H1 (cell line): ENCODE results near the gene RASA1. TPM values are rescaled to one million over a fixed set of nuclear protein-coding genes. Genes with fewer than 3 reads are reported as not detected.
A peak's percentile ranks its signal among the peaks of the same experiment; 100 is the strongest.

Experiments
- BCL11A ChIP-seq, 2 experiments: IDR thresholded peaks; one replicate each; pipeline ENCODE4 v1.6.1; 2011; ENCODE audit warnings: low read depth in 2 of 2, low read length in 2 of 2, mild to moderate bottlenecking in 2 of 2
- EZH2 ChIP-seq: fragments of 200-600 bp; sonication (generic); IDR thresholded peaks from 2 replicates; pipeline ENCODE4 v1.7.1; 2012; ENCODE audit warnings: low read depth, mild to moderate bottlenecking, moderate library complexity, low read length, inconsistent platforms; ENCODE audit not compliant: severe bottlenecking
- GABPA ChIP-seq: IDR thresholded peaks from 2 replicates; pipeline ENCODE4 v1.6.1; 2011; ENCODE audit warnings: mild to moderate bottlenecking, low read length, moderate library complexity, borderline replicate concordance; ENCODE audit not compliant: insufficient read depth
- GTF2F1 ChIP-seq: IDR thresholded peaks from 2 replicates; pipeline ENCODE4 v1.6.1; 2012; ENCODE audit warnings: low read depth, low read length, improper control_type of control experiment, borderline replicate concordance
- HDAC6 ChIP-seq: IDR thresholded peaks from one replicate; pipeline ENCODE4 v1.7.1; 2012; ENCODE audit warnings: low read depth, mild to moderate bottlenecking, inconsistent platforms, low read length, moderate library complexity
- JUN ChIP-seq: IDR thresholded peaks from 2 replicates; pipeline ENCODE4 v1.6.1; 2011; ENCODE audit warnings: low read depth, mild to moderate bottlenecking, improper control_type of control experiment, low read length
- KDM1A ChIP-seq: fragments of 200-600, 300-600 bp; sonication (generic); IDR thresholded peaks from 2 replicates; pipeline ENCODE4 v1.7.1; 2016; ENCODE audit warnings: mild to moderate bottlenecking, low read length, borderline replicate concordance
- KDM5A ChIP-seq: fragments of 200-600 bp; IDR thresholded peaks from 2 replicates; pipeline ENCODE4 v1.7.1; 2012; ENCODE audit warnings: mild to moderate bottlenecking, low read length, inconsistent platforms, mixed read lengths
- MAFK ChIP-seq: IDR thresholded peaks from 2 replicates; pipeline ENCODE4 v1.6.1; 2012; ENCODE audit warnings: low read depth, mild to moderate bottlenecking, improper control_type of control experiment, low read length
- PHF8 ChIP-seq: fragments of 200-600 bp; sonication (generic); conservative IDR thresholded peaks from 2 replicates; pipeline ENCODE4 v1.7.1; 2012; ENCODE audit warnings: low read depth, mild to moderate bottlenecking, inconsistent platforms, low read length, moderate library complexity
- RNF2 ChIP-seq: fragments of 200-900, 300-1000 bp; sonication (generic); IDR thresholded peaks from 2 replicates; pipeline ENCODE4 v1.7.1; 2016; ENCODE audit warnings: borderline replicate concordance, low read depth, mild to moderate bottlenecking, antibody characterized with exemption, low read length; ENCODE audit not compliant: poor library complexity, severe bottlenecking; ENCODE audit errors: missing control alignments
- SIN3A ChIP-seq, 2 experiments: IDR thresholded peaks in 1 of 2; conservative IDR thresholded peaks in 1 of 2; 2 replicates each; pipeline ENCODE4 v1.6.1; 2011 to 2012; ENCODE audit warnings: low read length in 2 of 2, improper control_type of control experiment in 1 of 2, low read depth in 1 of 2, mild to moderate bottlenecking in 1 of 2
- SIRT6 ChIP-seq: IDR thresholded peaks from one replicate; pipeline ENCODE4 v1.7.1; 2012; ENCODE audit warnings: low read length, inconsistent platforms
- SIX5 ChIP-seq: IDR thresholded peaks from 2 replicates; pipeline ENCODE4 v1.6.1; 2011; ENCODE audit warnings: mild to moderate bottlenecking, low read depth, low read length
- SP2 ChIP-seq: IDR thresholded peaks from 2 replicates; pipeline ENCODE4 v1.6.1; 2012; ENCODE audit warnings: mild to moderate bottlenecking, low read length, inconsistent platforms
- TAF1 ChIP-seq: IDR thresholded peaks from 2 replicates; pipeline ENCODE4 v1.6.1; 2011; ENCODE audit warnings: mild to moderate bottlenecking, low read depth, low read length
- TBP ChIP-seq: IDR thresholded peaks from 2 replicates; pipeline ENCODE4 v1.6.1; 2011; ENCODE audit warnings: low read depth, low read length, improper control_type of control experiment
- TCF12 ChIP-seq: IDR thresholded peaks from 2 replicates; pipeline ENCODE4 v1.6.1; 2011; ENCODE audit warnings: low read depth, mild to moderate bottlenecking, low read length
- TEAD4 ChIP-seq: IDR thresholded peaks from 2 replicates; pipeline ENCODE4 v1.6.1; 2012; ENCODE audit warnings: low read depth, low read length, inconsistent platforms, mixed read lengths
- polyA plus RNA-seq, 7 experiments: library from polyadenylated mRNA; depleted of rRNA in 3 of 7; stranded (reverse) in 5 of 7; unstranded in 2 of 7; fragments of >200 nt in 5 of 7; fragments of 200-250 nt in 2 of 7; gene quantifications; 1 replicate in 5 of 7; 2 replicates in 1 of 7; 4 replicates in 1 of 7; pipeline versions ENCODE4 v1.2.1 to v1.2.3, GENCODE V29; 2011 to 2013; ENCODE audit warnings: missing spikeins in 2 of 7, mixed read lengths in 2 of 7
- total RNA-seq: library from RNA; stranded (reverse); fragmentation: NEBNext Ultra II Directional; extraction: Animal tissue kit (Norgen Biotek cat#: 25700); gene quantifications from 2 replicates; pipeline ENCODE4 v1.2.1, GENCODE V29; 2021
- TF ChIP-seq, protein P1 (sequence below): IDR thresholded peaks from 2 replicates; pipeline ENCODE4 v1.6.1; 2011; ENCODE audit warnings: low read length, improper control_type of control experiment
- TF ChIP-seq, protein P2 (sequence below), 3 experiments: IDR thresholded peaks; 1 replicate in 2 of 3; 2 replicates in 1 of 3; pipeline versions ENCODE4 v1.5.1 to v1.6.1; 2011; ENCODE audit warnings: low read length in 3 of 3, mild to moderate bottlenecking in 3 of 3, inconsistent platforms in 2 of 3, low read depth in 1 of 3, moderate library complexity in 1 of 3; ENCODE audit not compliant: insufficient read depth in 1 of 3; ENCODE audit errors: control extremely low read depth in 1 of 3

RASA1 gene
- total and polyA plus RNA-seq, 2 of the 8 experiments (the other 6 are each of a cell fraction or from before 2014, with no cell fraction given) = 15.9 to 33.8 TPM

DNA sequence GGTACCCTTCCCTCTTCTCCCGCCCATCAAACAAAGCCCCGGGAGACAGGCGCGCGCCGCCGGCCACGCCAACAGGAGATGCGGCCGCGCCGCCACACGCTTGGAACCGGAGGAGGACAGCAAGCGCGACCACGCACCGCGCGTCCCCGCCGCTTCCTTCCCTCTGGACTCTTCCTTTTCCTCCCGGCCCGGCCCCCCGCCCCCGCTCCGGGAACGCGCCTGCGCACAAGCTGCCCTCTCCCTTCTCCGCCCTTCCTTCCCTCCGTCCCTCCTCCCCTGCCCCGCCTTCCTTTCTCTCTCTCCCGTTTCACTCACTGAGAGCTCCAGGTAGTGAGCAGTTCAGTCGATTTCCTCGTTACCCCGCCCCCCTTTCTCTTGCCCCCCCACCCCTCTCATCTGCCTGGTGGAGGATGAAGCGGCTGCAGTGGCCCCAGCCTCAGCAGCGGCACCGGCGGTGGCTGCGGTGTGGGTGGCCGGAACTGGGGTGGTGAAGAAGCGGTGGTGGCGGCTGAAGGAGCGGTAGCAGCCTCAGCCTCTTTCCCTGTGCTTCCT, at the start of gene RASA1 (continued):
- TF ChIP-seq TBP (no peak), SP2 (no peak), RNF2 (no peak), PHF8 (peak; percentile 81; the same call in 1 of the 2 replicates), SIRT6 (no peak), KDM1A (no peak), TAF1 (peak; percentile 79), MAFK (no peak), EZH2 (no peak), SIN3A (conservative IDR thresholded peaks at IDR 0.05 in 1 of 2, IDR thresholded peaks at IDR 0.05 in 1 of 2; ENCODE audit: low read depth in 1 of 2, low read length in 2 of 2) (no peak), GTF2F1 (no peak), KDM5A (no peak), JUN (no peak), GABPA (no peak), TCF12 (no peak), SIX5 (no peak), HDAC6 (no peak), BCL11A (IDR thresholded peaks at IDR 0.05; ENCODE audit: low read depth in 2 of 2, low read length in 2 of 2) (no peak), TEAD4 (no peak)
- TF ChIP-seq, protein P1, sequence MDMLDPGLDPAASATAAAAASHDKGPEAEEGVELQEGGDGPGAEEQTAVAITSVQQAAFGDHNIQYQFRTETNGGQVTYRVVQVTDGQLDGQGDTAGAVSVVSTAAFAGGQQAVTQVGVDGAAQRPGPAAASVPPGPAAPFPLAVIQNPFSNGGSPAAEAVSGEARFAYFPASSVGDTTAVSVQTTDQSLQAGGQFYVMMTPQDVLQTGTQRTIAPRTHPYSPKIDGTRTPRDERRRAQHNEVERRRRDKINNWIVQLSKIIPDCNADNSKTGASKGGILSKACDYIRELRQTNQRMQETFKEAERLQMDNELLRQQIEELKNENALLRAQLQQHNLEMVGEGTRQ = no peak
- TF ChIP-seq, protein P2, sequence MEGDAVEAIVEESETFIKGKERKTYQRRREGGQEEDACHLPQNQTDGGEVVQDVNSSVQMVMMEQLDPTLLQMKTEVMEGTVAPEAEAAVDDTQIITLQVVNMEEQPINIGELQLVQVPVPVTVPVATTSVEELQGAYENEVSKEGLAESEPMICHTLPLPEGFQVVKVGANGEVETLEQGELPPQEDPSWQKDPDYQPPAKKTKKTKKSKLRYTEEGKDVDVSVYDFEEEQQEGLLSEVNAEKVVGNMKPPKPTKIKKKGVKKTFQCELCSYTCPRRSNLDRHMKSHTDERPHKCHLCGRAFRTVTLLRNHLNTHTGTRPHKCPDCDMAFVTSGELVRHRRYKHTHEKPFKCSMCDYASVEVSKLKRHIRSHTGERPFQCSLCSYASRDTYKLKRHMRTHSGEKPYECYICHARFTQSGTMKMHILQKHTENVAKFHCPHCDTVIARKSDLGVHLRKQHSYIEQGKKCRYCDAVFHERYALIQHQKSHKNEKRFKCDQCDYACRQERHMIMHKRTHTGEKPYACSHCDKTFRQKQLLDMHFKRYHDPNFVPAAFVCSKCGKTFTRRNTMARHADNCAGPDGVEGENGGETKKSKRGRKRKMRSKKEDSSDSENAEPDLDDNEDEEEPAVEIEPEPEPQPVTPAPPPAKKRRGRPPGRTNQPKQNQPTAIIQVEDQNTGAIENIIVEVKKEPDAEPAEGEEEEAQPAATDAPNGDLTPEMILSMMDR (IDR thresholded peaks at IDR 0.05; ENCODE audit: control extremely low read depth in 1 of 3, insufficient read depth in 1 of 3, low read depth in 1 of 3, low read length in 3 of 3) = no peak
- TF ChIP-seq, all 59 proteins: peak for 15
